Neural progenitor cell (in vitro differentiated cells): ENCODE measurements around the gene OR7G3. TPM values are rescaled to one million over a fixed set of nuclear protein-coding genes. Genes with fewer than 3 reads are reported as not detected.
A peak's percentile ranks its signal among the peaks of the same experiment; 100 is the strongest.

Source experiments
- DNase-seq: peaks from one replicate; pipeline ENCODE4 v3.0.0-alpha.2; 2016; ENCODE audit warnings: low spot score
- H2AFZ ChIP-seq: fragments of 200-600 bp; sonication (generic); replicated peaks from 2 replicates; pipeline ENCODE4 v1.6.1; 2016; ENCODE audit warnings: antibody characterized with exemption
- H3F3A ChIP-seq: fragments of 200-600 bp; sonication (generic); 2 replicates; pipeline ENCODE4 v1.6.1; 2016; ENCODE audit warnings: antibody characterized with exemption, low read depth
- H3K27ac ChIP-seq: fragments of 200-600 bp; sonication (generic); 2 replicates; pipeline ENCODE4 v1.5.1; 2016; ENCODE audit warnings: mild to moderate bottlenecking
- H3K27me3 ChIP-seq: fragments of 200-600 bp; sonication (generic); 2 replicates; pipeline ENCODE4 v1.6.1; 2016; ENCODE audit warnings: mild to moderate bottlenecking, moderate library complexity
- H3K36me3 ChIP-seq: fragments of 200-600 bp; sonication (generic); 2 replicates; pipeline ENCODE4 v1.5.1; 2016
- H3K4me1 ChIP-seq: fragments of 200-600 bp; sonication (generic); 2 replicates; pipeline ENCODE4 v1.6.1; 2016; ENCODE audit warnings: mixed run types
- H3K4me2 ChIP-seq: fragments of 200-600 bp; sonication (generic); 2 replicates; pipeline ENCODE4 v1.6.1; 2016
- H3K4me3 ChIP-seq: fragments of 200-600 bp; sonication (generic); 2 replicates; pipeline ENCODE4 v1.5.1; 2016
- H3K79me2 ChIP-seq: fragments of 200-600 bp; sonication (generic); 2 replicates; pipeline ENCODE4 v1.6.1; 2016; ENCODE audit warnings: low read depth
- H3K9ac ChIP-seq: fragments of 200-600 bp; sonication (generic); 2 replicates; pipeline ENCODE4 v1.6.1; 2016
- H3K9me3 ChIP-seq: fragments of 200-600 bp; sonication (generic); 2 replicates; pipeline ENCODE4 v1.5.1; 2016; ENCODE audit warnings: low read depth
- H4K20me1 ChIP-seq: fragments of 200-600 bp; sonication (generic); 2 replicates; pipeline ENCODE4 v1.6.1; 2016; ENCODE audit warnings: low read depth
- H3K27ac Mint-ChIP-seq: 3 replicates; pipeline ENCODE4 v1.8.0; 2021; ENCODE audit warnings: mixed read lengths
- H3K27me3 Mint-ChIP-seq: 2 replicates; pipeline ENCODE4 v1.8.0; 2022; ENCODE audit warnings: low read depth, mild to moderate bottlenecking, inconsistent platforms, moderate library complexity, mixed read lengths; ENCODE audit not compliant: insufficient read depth
- H3K36me3 Mint-ChIP-seq: 3 replicates; pipeline ENCODE4 v1.8.0; 2021; ENCODE audit warnings: mixed read lengths
- H3K4me1 Mint-ChIP-seq: 3 replicates; pipeline ENCODE4 v1.8.0; 2021; ENCODE audit warnings: mixed read lengths
- H3K4me3 Mint-ChIP-seq: 3 replicates; pipeline ENCODE4 v1.8.0; 2021; ENCODE audit warnings: mild to moderate bottlenecking, moderate library complexity, mixed read lengths
- H3K9me3 Mint-ChIP-seq: 3 replicates; pipeline ENCODE4 v1.8.0; 2020; ENCODE audit warnings: mixed read lengths
- EZH2 ChIP-seq: fragments of 200-600 bp; sonication (generic); IDR thresholded peaks from 2 replicates; pipeline ENCODE4 v1.6.1; 2017; ENCODE audit warnings: antibody characterized with exemption, mild to moderate bottlenecking, moderate library complexity
- EZH2phosphoT487 ChIP-seq: fragments of 200-600 bp; sonication (generic); IDR thresholded peaks from 2 replicates; pipeline ENCODE4 v1.6.1; 2017; ENCODE audit warnings: antibody characterized with exemption
- small RNA-seq: library from RNA; depleted of rRNA; stranded (forward); fragments of <200 nt; gene quantifications from one replicate; pipeline ENCODE3, GENCODE V24; 2015
- total RNA-seq: library from RNA; depleted of rRNA; stranded (reverse); fragments of >200 nt; gene quantifications from 2 replicates; pipeline ENCODE4 v1.2.3, GENCODE V29; 2015; ENCODE audit warnings: low replicate concordance
- TF ChIP-seq, protein P1 (sequence below): fragments of 200-600 bp; sonication (generic); IDR thresholded peaks from 2 replicates; pipeline ENCODE4 v1.5.1; 2017; ENCODE audit warnings: antibody characterized with exemption, mild to moderate bottlenecking

The OR7G3 gene
- total RNA-seq, 1 donor from 2014 or later = not detected

DNA sequence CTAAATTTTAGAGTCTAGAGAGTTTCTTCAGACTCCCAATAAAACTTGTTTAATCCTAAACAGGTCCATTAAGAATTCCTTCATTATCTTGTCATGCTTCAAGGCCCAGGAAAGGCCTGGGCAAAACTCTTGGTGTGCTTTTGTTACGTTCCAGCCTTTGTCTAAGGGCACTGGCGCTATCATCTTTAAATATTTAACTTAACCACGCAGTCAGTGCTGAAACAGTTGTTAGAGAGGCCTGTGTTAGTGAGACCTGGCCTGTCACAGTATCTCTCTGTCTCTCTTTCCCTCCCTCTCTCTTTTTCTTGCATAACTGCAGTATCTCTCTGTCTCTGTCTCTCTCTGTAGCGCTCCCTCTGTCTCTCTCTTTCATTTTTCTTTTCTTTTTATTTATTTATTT, 48.1 kb downstream of the OR7G3 start:
- no peaks in the 10 kb centered on the region for H3K9me3 ChIP-seq
- no peaks in the 10 kb centered on the region for H3K27me3 ChIP-seq
- TF ChIP-seq EZH2phosphoT487 = no peak
- TF ChIP-seq, protein P1, sequence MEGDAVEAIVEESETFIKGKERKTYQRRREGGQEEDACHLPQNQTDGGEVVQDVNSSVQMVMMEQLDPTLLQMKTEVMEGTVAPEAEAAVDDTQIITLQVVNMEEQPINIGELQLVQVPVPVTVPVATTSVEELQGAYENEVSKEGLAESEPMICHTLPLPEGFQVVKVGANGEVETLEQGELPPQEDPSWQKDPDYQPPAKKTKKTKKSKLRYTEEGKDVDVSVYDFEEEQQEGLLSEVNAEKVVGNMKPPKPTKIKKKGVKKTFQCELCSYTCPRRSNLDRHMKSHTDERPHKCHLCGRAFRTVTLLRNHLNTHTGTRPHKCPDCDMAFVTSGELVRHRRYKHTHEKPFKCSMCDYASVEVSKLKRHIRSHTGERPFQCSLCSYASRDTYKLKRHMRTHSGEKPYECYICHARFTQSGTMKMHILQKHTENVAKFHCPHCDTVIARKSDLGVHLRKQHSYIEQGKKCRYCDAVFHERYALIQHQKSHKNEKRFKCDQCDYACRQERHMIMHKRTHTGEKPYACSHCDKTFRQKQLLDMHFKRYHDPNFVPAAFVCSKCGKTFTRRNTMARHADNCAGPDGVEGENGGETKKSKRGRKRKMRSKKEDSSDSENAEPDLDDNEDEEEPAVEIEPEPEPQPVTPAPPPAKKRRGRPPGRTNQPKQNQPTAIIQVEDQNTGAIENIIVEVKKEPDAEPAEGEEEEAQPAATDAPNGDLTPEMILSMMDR = no peak
- TF ChIP-seq EZH2 = no peak
- H3K36me3 ChIP-seq = no peaks in the 10 kb centered on the region
- no peak overlapping the region for H2AFZ ChIP-seq
- H3K79me2 ChIP-seq = no peaks in the 10 kb centered on the region
- peaks cover 9% of the 10 kb centered on the region for H3F3A ChIP-seq
- Mint-ChIP-seq H3K27ac (peak overlapping the region; percentile 14), H3K36me3 (no peaks in the 10 kb centered on the region), H3K9me3 (no peaks in the 10 kb centered on the region), H3K4me3 (no peak overlapping the region), H3K4me1 (peaks cover 19% of the 10 kb centered on the region), H3K27me3 (peaks cover 3% of the 10 kb centered on the region)
- no peak overlapping the region for H3K9ac ChIP-seq
- peaks cover 13% of the 10 kb centered on the region for H3K4me1 ChIP-seq
- no peak for DNase-seq
- H3K4me2 ChIP-seq = no peak overlapping the region
- H4K20me1 ChIP-seq = no peaks in the 10 kb centered on the region
- no peak overlapping the region for H3K27ac ChIP-seq
- H3K4me3 ChIP-seq = no peak overlapping the region

DNA sequence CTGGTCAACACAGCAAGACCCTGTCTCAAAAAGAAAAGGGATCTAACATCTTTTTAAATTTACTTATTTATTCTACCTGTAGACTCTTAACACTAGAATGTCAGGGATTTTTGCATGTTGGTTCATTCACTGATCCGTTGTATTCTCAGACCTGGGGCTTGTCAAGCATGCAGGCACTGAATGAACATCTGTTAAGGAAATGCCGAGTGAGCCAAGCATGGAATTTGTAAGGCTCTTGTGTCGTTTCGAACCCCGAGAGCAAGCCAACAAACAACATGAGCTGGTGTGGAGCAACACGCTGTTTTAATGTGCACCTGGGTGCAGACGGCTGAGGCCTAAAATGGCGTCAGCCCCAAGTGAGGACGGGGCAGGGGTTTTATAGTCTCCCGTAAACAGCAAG, 49.8 kb downstream of the OR7G3 start:
- H3K9me3 ChIP-seq = no peaks in the 10 kb centered on the region
- H3K27ac ChIP-seq = no peak overlapping the region
- no peaks in the 10 kb centered on the region for H3K9me3 Mint-ChIP-seq
- no peak overlapping the region for H3K4me3 ChIP-seq
- no peak overlapping the region for H3K4me3 Mint-ChIP-seq
- TF ChIP-seq, protein P1 = no peak
- TF ChIP-seq EZH2 = no peak
- no peak for TF ChIP-seq EZH2phosphoT487
- peaks cover 19% of the 10 kb centered on the region for H3K4me1 Mint-ChIP-seq
- no peaks in the 10 kb centered on the region for H3K36me3 ChIP-seq
- no peak overlapping the region for H3K4me2 ChIP-seq
- no peaks in the 10 kb centered on the region for H3K79me2 ChIP-seq
- H3K9ac ChIP-seq = no peak overlapping the region
- no peak overlapping the region for H2AFZ ChIP-seq
- peaks cover 9% of the 10 kb centered on the region for H3F3A ChIP-seq
- H3K27me3 ChIP-seq = no peaks in the 10 kb centered on the region
- H3K4me1 ChIP-seq = peaks cover 13% of the 10 kb centered on the region
- H3K27me3 Mint-ChIP-seq = peaks cover 3% of the 10 kb centered on the region
- H3K36me3 Mint-ChIP-seq = no peaks in the 10 kb centered on the region
- no peaks in the 10 kb centered on the region for H4K20me1 ChIP-seq
- no peak overlapping the region for H3K27ac Mint-ChIP-seq
- no peak for DNase-seq

Small RNAs within 50 kb of the gene (small RNA-seq; reads per million reads assigned to genes)
- gene OR1M4P = not detected

Other genes starting within 250 kb of the OR7G3 start
- gene MUC16, start 116.5 kb downstream of the OR7G3 start, total RNA-seq = under 0.01 and 0.07 TPM in 2 replicates
- gene OR1M1, start 39.9 kb downstream of the OR7G3 start, total RNA-seq = not detected in 2 replicates
- not detected in 2 replicates for gene OR7G2, start 19.5 kb downstream of the OR7G3 start, total RNA-seq
- not detected in 2 replicates for gene OR7G1, start 11.2 kb downstream of the OR7G3 start, total RNA-seq
- gene ZNF317, start 13.4 kb upstream of the OR7G3 start, total RNA-seq = 19.6 and 23.0 TPM in 2 replicates
- 1.4 and 1.5 TPM in 2 replicates for gene OR7D2, start 52.0 kb upstream of the OR7G3 start, total RNA-seq
- not detected in 2 replicates for gene OR7D4, start 92.6 kb upstream of the OR7G3 start, total RNA-seq
- not detected in 2 replicates for gene OR7E24, start 124.0 kb upstream of the OR7G3 start, total RNA-seq
- gene ZNF699, start 182.9 kb upstream of the OR7G3 start, total RNA-seq = 12.9 and 21.6 TPM in 2 replicates
- 41.6 and 79.8 TPM in 2 replicates for gene ZNF559, start 197.2 kb upstream of the OR7G3 start, total RNA-seq
- 15.7 and 20.9 TPM in 2 replicates for gene ZNF177, start 236.1 kb upstream of the OR7G3 start, total RNA-seq